NCI-H345 (cell line): Measurements from ENCODE around the gene VDR.

Experiments
- DNase-seq: peaks from one replicate; lab custom pipeline; 2025; lab: John Stamatoyannopoulos, UW

Gene VDR

DNA sequence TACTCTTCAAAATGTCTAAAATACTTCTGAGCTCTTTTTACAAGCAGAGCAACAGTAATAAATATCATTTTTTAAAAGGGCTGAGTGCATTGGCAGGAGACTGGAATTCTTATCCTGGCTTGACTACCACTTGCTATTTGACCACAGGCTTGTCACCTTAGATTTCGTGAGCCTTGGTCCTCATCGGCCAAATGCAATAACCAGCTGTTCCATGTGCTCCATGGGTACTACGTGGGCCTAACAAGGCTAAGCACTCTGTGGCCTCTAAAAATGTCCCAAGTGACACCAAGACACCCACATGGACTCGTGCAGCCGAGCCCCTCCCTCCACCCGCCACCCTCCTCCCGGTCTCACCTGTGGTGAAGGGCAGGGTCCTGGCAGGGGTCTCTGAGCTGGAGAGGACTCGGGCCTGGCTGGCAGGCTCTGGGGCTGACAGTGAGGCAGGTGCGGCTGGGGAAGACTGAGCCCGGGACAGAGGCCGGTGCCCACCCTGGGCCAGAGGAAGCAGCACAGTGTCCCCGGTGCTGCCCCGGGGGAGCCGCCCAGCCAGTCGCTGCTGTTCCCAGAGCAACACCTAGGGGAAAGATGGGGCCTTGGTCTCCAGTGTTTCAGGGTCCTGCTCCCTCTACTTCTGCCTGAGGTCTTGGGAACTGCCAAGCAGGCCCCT lies 111.6 kb downstream of the VDR start:
- DNase-seq: no peak

DNA sequence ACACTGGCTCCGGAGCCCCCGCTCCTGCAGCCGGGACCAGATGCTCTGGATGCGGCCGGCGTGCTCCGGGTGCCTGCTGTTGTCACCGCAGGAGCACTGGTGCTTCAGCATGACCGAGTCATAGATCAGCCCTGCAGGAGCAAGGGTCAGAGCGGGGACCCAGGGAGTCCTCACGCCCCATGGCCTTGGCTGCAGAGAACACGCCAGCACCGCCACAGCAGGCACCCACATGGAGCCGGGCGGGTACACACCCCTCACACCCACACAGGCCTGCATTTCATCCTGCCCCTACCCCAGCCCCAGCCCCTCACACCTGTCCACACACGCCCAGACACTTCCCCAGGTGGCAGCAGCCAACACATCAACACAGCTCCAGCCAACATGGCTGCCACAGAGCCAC lies 112.9 kb downstream of the VDR start:
- no peak for DNase-seq
